ENCODE results near the gene UPK3A. TPM values are rescaled to one million over a fixed set of nuclear protein-coding genes. Genes with fewer than 3 reads are reported as not detected.

Gene UPK3A
- total RNA-seq, 1 donor from 2014 or later, result 2.0 TPM

DNA sequence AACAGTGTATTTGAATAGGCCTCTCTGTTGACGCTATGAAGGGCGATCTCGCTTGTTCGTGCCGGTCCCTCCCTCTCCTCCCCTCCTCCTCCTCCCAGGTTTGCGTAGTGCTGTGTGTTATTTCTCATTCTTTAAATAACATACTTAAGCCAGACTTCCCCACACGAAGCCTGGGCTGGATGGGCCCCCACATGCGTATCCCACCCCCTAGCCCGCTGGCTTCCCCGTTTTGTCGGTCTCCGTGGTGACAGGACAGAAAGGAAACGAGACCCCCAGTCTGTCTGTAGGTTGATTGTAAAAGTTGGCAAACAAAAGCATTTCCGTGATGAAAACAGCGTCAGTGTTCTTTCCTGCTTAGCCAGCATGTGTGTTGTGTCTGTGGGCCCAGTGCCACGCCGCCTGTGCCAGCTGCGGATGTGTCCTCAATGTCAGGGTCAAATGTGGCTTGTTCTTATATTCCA, 52.3 kb downstream of the UPK3A start:
- DNase-seq (ENCODE audit: low read depth), result no peak
- no peak overlapping the region for H3K4me3 ChIP-seq (ENCODE audit: low read depth, low read length)
- TF ChIP-seq, protein P1, sequence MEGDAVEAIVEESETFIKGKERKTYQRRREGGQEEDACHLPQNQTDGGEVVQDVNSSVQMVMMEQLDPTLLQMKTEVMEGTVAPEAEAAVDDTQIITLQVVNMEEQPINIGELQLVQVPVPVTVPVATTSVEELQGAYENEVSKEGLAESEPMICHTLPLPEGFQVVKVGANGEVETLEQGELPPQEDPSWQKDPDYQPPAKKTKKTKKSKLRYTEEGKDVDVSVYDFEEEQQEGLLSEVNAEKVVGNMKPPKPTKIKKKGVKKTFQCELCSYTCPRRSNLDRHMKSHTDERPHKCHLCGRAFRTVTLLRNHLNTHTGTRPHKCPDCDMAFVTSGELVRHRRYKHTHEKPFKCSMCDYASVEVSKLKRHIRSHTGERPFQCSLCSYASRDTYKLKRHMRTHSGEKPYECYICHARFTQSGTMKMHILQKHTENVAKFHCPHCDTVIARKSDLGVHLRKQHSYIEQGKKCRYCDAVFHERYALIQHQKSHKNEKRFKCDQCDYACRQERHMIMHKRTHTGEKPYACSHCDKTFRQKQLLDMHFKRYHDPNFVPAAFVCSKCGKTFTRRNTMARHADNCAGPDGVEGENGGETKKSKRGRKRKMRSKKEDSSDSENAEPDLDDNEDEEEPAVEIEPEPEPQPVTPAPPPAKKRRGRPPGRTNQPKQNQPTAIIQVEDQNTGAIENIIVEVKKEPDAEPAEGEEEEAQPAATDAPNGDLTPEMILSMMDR (conservative IDR thresholded peaks at IDR 0.05; ENCODE audit: low read depth, low read length), result no peak

DNA sequence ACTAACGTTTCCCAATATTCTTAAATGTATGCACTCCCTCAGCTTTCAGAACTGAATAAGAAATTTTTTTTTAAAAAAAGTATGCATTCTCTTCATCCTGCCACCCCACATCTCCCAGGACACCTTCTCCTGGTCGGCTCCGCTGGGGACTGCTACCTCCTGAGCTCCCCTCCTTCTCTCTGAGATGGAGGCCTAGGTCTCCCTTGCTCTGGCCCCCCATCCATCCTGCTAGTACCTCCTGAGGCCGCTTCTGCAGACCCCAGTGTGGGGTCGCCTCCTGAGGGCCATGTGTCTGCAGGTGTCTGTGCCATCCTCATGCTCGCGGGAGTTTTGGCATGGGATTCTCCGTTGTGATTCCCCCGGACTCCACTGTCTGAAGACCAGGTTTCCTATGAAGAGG, 52.8 kb downstream of the UPK3A start:
- no peak overlapping the region for H3K4me3 ChIP-seq (ENCODE audit: low read depth, low read length)
- TF ChIP-seq, protein P1 (conservative IDR thresholded peaks at IDR 0.05; ENCODE audit: low read depth, low read length), result no peak

GRCh38 chr22:45338795-45339194, 54.0 kb downstream of the UPK3A start:
- TF ChIP-seq, protein P1 (conservative IDR thresholded peaks at IDR 0.05; ENCODE audit: low read depth, low read length), result no peak
- DNase-seq (ENCODE audit: low read depth), result no peak
- H3K4me3 ChIP-seq (ENCODE audit: low read depth, low read length), result no peak overlapping the region

More for the DNA sequence above, 52.8 kb downstream of the UPK3A start:
- DNase-seq (ENCODE audit: low read depth), result no peak

- TF ChIP-seq, protein P1 (conservative IDR thresholded peaks at IDR 0.05; ENCODE audit: low read depth, low read length), result no peak
- no peak for DNase-seq (ENCODE audit: low read depth)
- H3K4me3 ChIP-seq (ENCODE audit: low read depth, low read length), result no peak overlapping the region
Observed at GRCh38 chr22:45340323-45340722, 55.6 kb downstream of the UPK3A start.

DNA sequence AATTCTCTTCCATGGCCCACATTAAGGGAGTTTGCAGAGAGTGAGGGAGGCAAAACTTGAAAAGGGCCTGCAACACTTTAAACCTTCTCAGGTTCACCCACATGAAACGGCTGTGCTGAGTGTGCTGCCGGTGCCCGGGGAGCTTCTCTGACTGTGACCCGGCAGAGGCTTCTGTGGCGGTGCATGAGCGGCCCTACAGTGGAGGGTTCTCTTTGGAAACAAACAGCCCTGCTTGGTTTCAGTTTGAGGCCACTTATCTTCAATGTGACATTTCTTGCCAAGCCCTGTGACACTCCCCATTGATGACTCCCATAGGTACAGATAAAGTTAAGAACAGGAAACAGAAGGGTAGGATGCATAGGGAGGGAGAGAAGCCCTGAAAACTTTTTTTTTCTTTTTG, 56.7 kb downstream of the UPK3A start:
- TF ChIP-seq, protein P1 (conservative IDR thresholded peaks at IDR 0.05; ENCODE audit: low read depth, low read length), result no peak
- DNase-seq (ENCODE audit: low read depth), result no peak
- no peak overlapping the region for H3K4me3 ChIP-seq (ENCODE audit: low read depth, low read length)

DNA sequence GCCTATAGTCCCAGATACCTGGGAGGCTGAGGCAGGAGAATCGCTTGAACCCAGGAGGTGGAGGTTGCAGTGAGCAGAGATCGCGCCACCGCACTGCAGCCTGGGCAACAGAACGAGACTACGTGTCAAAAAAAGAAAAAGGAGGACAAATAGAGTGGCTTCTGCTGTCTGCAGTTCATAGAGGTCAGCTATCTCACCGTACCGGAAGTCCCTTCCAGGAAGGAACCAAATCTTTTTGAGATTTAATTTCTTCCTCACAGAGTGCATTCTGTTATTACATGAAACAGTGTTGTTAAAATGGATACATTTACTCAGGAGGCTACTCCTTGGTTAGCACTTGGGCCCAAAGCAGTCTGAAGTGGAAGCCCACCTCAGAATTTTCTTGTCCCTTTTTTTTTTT, 58.4 kb downstream of the UPK3A start:
- DNase-seq (ENCODE audit: low read depth), result no peak
- no peak overlapping the region for H3K4me3 ChIP-seq (ENCODE audit: low read depth, low read length)
- TF ChIP-seq, protein P1 (conservative IDR thresholded peaks at IDR 0.05; ENCODE audit: low read depth, low read length), result no peak

DNA sequence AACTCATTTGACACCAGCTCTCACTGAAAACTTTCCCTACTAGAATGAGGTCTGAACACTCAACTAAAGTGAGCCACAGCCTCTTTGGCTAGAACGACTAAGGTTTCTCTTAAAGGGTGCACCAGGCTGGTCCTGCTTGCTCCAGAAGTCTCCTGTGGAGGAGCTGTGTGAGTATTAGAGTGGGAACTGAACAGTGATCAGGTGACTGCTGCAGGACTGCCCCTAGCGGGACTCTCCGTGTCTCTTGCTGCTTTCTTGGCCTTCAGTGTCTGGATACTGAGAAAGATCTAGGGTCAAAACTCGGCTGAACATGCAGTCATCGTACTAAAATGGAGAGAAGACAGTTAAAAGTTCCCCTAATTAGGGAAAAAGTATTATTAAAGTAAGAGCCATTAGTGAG, 59.6 kb downstream of the UPK3A start:
- TF ChIP-seq, protein P1 (conservative IDR thresholded peaks at IDR 0.05; ENCODE audit: low read depth, low read length), result peak; percentile 33
- DNase-seq (ENCODE audit: low read depth), result no peak
- H3K4me3 ChIP-seq (ENCODE audit: low read depth, low read length), result no peak overlapping the region
